Lower leg skin (tissue), 3 donors: ENCODE data around the gene RDM1.

Source experiments
- POLR2A ChIP-seq, 2 donors: fragments of 450-650 bp; IDR thresholded peaks; one replicate each; pipeline ENCODE4 v1.6.1; 2016 to 2017; ENCODE audit warnings: antibody characterized with exemption in 2 of 2, mild to moderate bottlenecking in 1 of 2, moderate library complexity in 1 of 2
- TF ChIP-seq, protein P1 (sequence below), 3 donors: fragments of 450-650 bp; IDR thresholded peaks; one replicate each; pipeline ENCODE4 v1.5.1; 2016; ENCODE audit warnings: antibody characterized with exemption in 3 of 3, mild to moderate bottlenecking in 3 of 3, moderate library complexity in 2 of 3

DNA sequence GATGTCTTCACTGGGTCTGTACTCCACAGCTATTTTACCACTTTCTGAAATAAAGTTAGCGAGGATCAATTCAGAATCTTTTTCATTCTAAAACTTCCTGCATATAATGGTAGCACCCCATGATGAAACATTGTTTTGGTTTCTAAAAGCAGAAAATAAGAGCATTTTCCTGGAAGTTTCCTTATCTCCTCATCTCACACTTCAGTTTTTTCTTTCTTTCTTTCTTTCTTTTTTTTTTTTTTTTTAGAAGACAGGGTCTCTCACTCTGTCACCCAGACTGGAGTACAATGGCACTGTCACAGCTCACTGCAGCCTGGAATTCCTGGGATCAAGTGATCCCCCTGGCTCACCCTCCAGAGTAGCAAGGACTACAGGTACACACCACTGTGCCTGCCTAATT is 10.3 kb downstream of the RDM1 start:
- TF ChIP-seq, protein P1, sequence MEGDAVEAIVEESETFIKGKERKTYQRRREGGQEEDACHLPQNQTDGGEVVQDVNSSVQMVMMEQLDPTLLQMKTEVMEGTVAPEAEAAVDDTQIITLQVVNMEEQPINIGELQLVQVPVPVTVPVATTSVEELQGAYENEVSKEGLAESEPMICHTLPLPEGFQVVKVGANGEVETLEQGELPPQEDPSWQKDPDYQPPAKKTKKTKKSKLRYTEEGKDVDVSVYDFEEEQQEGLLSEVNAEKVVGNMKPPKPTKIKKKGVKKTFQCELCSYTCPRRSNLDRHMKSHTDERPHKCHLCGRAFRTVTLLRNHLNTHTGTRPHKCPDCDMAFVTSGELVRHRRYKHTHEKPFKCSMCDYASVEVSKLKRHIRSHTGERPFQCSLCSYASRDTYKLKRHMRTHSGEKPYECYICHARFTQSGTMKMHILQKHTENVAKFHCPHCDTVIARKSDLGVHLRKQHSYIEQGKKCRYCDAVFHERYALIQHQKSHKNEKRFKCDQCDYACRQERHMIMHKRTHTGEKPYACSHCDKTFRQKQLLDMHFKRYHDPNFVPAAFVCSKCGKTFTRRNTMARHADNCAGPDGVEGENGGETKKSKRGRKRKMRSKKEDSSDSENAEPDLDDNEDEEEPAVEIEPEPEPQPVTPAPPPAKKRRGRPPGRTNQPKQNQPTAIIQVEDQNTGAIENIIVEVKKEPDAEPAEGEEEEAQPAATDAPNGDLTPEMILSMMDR (IDR thresholded peaks at IDR 0.05) = no peak
- no peak for TF ChIP-seq POLR2A (IDR thresholded peaks at IDR 0.05)
